ENCODE measurements around the gene MOCS2.

The MOCS2 gene

GRCh38 chr5:53095217-53095616 lies 14.3 kb downstream of the MOCS2 start:
- no peak for DNase-seq (ENCODE audit: low read depth, low spot score)

DNA sequence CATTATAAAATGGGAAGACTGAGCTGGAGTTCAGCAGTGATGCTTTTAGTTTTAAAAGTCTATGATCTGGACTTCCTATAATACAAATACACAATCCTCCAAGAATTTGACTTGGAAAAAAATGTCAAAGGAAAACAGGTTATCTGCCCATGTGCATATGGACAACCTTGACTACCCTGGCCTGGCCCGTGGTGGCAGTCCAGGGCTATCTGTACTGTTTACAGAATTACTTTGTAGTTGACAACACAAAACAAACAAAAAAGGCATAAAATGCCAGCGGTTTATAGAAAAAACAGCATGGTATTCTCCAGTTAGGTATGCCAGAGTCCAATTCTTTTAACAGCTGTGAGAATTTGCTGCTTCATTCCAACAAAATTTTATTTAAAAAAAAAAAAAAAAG lies 17.3 kb downstream of the MOCS2 start:
- DNase-seq (ENCODE audit: low read depth, low spot score): no peak

GRCh38 chr5:53091289-53091688 lies 18.3 kb downstream of the MOCS2 start:
- no peak for DNase-seq (ENCODE audit: low read depth, low spot score)

GRCh38 chr5:53090229-53090628 lies 19.3 kb downstream of the MOCS2 start:
- no peak for DNase-seq (ENCODE audit: low read depth, low spot score)

DNA sequence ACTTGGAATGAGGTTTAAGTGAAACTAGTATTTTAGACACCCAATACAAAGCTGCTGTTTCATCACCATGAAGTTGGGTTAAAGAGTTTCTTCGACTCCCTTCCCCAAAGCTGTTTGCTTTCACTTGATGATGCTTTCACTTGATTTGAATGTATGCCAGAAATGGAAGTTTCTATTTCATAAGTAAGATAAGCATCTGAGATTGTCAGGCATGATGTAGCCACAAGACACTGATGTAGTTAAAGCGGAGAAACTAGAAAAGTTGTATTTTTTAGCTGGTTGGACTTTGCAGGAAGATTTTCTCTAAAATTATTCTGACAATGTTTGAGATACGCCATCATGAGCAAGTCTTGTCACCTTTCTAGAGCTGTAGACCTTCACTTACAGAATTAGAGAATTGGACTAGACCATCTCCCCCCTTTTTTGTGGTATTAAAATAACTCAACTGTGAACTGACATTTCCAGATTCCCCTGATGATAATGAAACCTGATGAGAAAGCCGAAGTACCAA lies 20.0 kb downstream of the MOCS2 start:
- DNase-seq (ENCODE audit: low read depth, low spot score): no peak

- DNase-seq (ENCODE audit: low read depth, low spot score): no peak
These were observed 21.9 kb downstream of the MOCS2 start for GRCh38 chr5:53087621-53088121.

- DNase-seq (ENCODE audit: low read depth, low spot score): no peak
These were observed 22.4 kb downstream of the MOCS2 start for GRCh38 chr5:53087171-53087570.

DNA sequence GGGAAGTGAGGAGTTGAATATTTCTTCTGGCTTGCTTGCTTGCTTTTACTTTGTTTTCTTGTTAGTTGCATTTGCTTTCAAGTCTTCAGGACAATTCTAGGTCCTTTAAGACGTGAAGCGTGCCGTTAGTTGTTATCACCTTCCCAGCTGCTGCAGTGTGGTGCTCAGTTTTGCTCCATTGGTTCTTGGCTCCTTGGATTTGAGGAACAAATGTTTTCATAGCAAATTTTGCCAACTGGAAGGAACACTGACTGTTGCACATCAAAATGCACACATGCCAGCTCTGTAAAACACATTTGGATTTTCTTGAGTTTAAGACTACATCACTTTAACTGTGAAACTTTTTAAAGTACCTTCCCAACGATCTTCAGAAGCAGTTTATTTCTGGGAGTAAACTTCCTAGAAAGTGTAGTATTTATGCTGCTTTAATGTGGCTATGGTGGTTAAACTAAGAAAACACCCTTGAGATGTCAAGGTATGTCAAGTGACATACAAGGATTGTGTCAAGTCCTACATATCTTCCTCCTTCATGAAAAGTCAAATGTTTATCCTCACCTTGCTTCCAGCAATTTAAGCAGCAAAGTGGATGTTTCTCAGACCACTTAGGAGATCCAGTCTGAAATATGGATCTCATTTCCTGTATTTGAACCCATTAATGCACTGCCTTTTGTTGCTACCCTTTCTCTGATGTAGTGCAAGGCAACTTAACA lies 24.9 kb downstream of the MOCS2 start:
- DNase-seq (ENCODE audit: low read depth, low spot score): no peak

DNA sequence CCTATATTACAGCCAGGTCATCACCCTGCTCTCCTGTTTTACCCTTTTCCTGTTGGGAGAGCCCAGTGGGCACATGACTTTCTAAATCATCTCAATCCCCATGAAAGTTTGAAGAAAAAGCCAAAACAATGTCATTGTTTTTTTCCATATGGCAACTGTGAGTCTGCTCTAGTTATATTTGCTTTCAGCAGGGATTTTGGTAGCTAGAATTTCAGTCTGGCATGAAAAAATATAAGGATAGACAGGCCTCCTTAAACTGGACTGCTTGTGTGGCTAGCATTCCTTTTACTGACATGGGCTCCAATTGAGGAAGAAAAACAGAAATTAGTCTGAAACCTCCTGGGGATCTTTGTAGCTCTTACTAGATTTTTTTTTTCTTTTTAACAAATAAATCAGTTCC lies 25.6 kb downstream of the MOCS2 start:
- no peak for DNase-seq (ENCODE audit: low read depth, low spot score)

- DNase-seq (ENCODE audit: low read depth, low spot score): no peak
These were observed 29.3 kb downstream of the MOCS2 start for GRCh38 chr5:53080271-53080670.

DNA sequence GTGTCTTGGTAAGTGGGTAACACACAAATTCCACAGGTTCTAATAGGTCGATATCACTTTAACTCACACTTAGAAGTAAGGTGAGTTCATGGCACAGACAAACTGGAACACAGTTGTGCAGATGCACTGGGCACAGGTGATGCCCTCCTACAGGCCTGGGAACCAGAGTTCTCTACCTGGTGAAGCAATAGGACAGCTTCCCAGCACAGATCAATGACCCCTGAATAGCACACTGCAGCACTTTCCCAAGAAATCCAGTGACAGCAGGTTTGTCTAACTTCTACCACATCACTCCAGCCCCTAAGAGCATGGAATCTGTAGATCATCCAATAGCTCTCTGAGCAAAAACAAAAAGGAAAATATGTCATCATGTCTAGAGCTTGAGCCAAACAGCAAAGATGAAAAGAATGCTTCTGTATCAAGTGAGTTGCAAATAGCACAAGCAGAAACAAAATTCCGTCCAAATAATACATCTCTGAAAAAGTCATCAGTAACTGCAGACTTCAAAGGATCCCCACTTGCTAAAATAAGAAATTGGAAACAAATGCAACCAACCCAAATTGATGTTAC lies 33.5 kb downstream of the MOCS2 start:
- no peak for DNase-seq (ENCODE audit: low read depth, low spot score)

DNA sequence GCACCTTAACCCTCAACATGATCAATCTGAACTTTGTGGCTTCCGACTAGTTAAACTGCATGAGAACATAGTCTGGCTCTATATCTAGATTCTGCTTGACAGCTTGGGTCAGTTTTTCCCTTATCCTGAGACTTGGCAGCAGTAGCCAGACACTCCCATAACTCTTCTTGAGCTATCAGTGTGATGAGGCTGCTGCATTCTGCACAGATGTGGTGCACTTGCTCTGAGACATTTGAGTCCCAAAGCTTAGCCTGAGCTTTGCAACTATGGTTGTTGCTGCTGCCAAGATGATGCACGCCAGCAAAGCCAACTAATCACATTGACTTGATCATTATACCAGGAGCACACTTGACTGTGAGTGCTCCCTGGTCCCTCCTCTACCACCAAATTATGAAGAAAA lies 36.2 kb downstream of the MOCS2 start:
- no peak for DNase-seq (ENCODE audit: low read depth, low spot score)

- no peak for DNase-seq (ENCODE audit: low read depth, low spot score)
These were observed 37.8 kb downstream of the MOCS2 start for GRCh38 chr5:53071738-53072137.

- DNase-seq (ENCODE audit: low read depth, low spot score): no peak
These were observed 38.3 kb downstream of the MOCS2 start for GRCh38 chr5:53071298-53071697.

DNA sequence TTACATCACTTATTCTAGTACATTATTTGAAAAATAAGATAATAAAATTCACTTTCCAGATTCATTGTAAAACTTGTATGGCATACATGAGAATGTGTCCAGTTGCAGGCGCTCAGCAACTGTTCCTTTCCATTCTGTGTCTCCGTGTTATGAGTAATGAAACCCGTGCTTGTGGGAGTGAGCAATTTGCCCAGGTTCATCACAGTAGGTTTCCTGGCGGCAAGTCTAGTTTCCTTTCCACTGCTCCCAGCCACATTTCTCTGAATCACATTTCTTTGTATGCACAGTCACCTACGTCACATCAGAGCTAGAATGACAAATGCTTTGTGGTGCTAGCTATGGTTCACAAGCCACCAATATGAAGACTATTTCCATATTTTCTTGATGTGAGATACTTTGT lies 39.9 kb downstream of the MOCS2 start:
- no peak for DNase-seq (ENCODE audit: low read depth, low spot score)

DNA sequence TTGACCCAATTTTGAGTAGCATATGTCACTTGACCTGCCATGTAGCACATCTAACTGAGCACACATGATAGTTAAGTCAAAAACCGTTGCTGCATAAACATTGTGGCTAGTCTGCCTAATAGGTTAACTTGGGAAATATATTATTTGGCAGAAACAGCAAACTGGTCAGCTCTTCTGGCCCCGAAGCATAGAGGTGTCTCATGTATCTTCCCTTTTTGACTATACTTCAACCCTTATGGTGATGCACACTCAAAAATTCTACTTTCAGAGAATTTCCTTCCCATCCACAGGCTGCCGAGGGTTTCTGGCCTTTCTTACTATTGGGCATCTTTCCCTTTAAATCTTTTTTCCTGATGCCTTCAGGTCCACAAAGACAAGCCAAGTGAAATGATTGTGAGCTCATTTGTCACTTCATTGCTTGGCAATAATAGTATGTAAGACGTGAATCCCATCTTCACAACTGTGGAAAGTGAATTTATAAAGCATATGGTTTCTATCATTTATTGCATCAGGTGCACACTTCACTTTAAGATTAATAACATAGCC lies 41.2 kb downstream of the MOCS2 start:
- no peak for DNase-seq (ENCODE audit: low read depth, low spot score)

- DNase-seq (ENCODE audit: low read depth, low spot score): no peak
These were observed 41.9 kb downstream of the MOCS2 start for GRCh38 chr5:53067641-53068040.

DNA sequence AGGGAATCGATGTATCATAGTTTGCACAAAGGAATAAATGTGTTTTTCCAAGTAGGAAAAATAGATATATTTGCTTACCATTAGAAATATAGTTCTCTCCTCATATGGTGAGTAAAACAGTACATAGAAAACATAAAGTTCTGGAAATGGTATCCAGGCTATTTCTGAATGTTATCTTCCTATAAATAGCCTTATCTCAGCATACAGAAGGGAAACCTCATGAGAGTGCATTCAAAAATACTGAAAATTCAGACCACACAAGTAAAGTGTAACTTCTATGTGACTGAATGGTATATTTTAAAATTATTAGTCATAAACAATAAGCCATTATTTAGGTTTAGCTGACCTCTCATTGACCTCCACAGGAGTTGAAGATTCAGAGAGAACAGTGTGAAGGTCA lies 43.5 kb downstream of the MOCS2 start:
- no peak for DNase-seq (ENCODE audit: low read depth, low spot score)

GRCh38 chr5:53063791-53064190 lies 45.8 kb downstream of the MOCS2 start:
- DNase-seq (ENCODE audit: low read depth, low spot score): no peak

DNA sequence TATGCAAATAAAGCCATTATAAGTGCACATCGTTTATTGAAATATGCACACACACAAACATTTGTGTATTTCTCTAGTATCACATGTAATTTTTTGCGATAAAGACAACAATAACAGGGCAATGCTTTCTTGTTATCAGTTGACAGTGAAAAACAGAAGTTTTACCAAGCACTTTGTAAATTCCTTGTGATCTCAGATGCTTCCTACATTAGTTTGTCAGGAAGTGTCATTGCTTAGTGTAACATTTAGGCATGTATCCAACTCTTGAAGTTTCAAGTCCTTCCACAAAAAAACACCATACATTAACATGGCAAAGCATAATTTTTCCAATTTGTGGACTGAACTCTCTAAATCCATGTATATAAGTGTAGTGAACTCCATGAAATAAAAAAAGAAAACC lies 46.4 kb downstream of the MOCS2 start:
- DNase-seq (ENCODE audit: low read depth, low spot score): no peak

DNA sequence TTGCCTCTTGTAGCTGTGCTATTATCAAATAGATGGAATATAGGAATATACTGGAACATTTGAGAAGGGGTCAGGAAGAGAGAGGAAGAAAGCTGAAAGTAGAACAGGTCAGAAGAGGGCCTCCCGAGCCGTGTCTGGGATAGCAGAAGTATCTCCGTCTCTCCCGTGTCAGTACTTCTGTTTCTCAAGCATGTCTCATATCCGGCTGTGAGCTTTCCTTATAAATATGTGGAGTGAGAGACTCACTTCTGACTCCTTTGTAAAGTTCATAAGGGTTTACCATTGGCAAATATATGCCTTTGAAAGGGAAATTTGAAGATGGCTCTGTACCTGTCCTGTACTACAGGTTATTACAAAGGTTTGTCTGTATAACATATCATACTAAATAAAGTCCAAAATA lies 50.3 kb downstream of the MOCS2 start:
- no peak for DNase-seq (ENCODE audit: low read depth, low spot score)

- DNase-seq (ENCODE audit: low read depth, low spot score): no peak
These were observed 54.2 kb downstream of the MOCS2 start for GRCh38 chr5:53055365-53055764.

GRCh38 chr5:53053364-53053763 lies 56.2 kb downstream of the MOCS2 start:
- peak; percentile 72 for DNase-seq (ENCODE audit: low read depth, low spot score)
